Loucy (cell line): ENCODE results near the gene ELMO1.

Experiments
- H2AFZ ChIP-seq: fragments of 200-600 bp; sonication (generic); 2 replicates; pipeline ENCODE4 v1.6.0; 2016; ENCODE audit warnings: antibody characterized with exemption, mild to moderate bottlenecking, low read length, moderate library complexity
- H3F3A ChIP-seq: fragments of 200-600 bp; 2 replicates; pipeline ENCODE4 v1.6.0; 2016; ENCODE audit warnings: antibody characterized with exemption, low read depth, mild to moderate bottlenecking
- H3K27me3 ChIP-seq: fragments of 200-600 bp; sonication (generic); 2 replicates; pipeline ENCODE4 v1.6.1; 2014; ENCODE audit warnings: low read length, mild to moderate bottlenecking; ENCODE audit not compliant: insufficient read depth, poor library complexity, severe bottlenecking
- H3K36me3 ChIP-seq: fragments of 200-600 bp; sonication (generic); 2 replicates; pipeline ENCODE4 v1.6.1; 2016; ENCODE audit warnings: low read length; ENCODE audit not compliant: insufficient read depth
- H3K4me1 ChIP-seq: fragments of 200-600 bp; sonication (generic); 2 replicates; pipeline ENCODE4 v1.5.1; 2014; ENCODE audit warnings: low read length, mild to moderate bottlenecking; ENCODE audit not compliant: insufficient read depth, poor library complexity, severe bottlenecking
- H3K4me2 ChIP-seq: fragments of 200-600 bp; sonication (generic); 2 replicates; pipeline ENCODE4 v1.6.0; 2014; ENCODE audit warnings: antibody characterized with exemption, low read length, low read depth, mild to moderate bottlenecking; ENCODE audit not compliant: poor library complexity, severe bottlenecking
- H3K4me3 ChIP-seq: fragments of 200-600 bp; sonication (generic); 2 replicates; pipeline ENCODE4 v1.5.1; 2014; ENCODE audit warnings: low read length, mild to moderate bottlenecking, mixed read lengths; ENCODE audit not compliant: poor library complexity, severe bottlenecking
- H3K79me2 ChIP-seq: fragments of 200-600 bp; sonication (generic); 2 replicates; pipeline ENCODE4 v1.6.1; 2014; ENCODE audit warnings: low read length; ENCODE audit not compliant: insufficient read depth
- H3K9ac ChIP-seq: fragments of 200-600 bp; sonication (generic); 2 replicates; pipeline ENCODE4 v1.6.0; 2014; ENCODE audit warnings: mild to moderate bottlenecking, low read depth, low read length, moderate library complexity; ENCODE audit not compliant: poor library complexity, severe bottlenecking
- H3K9me2 ChIP-seq: fragments of 200-600 bp; sonication (generic); replicated peaks from 2 replicates; pipeline ENCODE4 v1.6.1; 2016; ENCODE audit warnings: low read depth, low read length, mixed read lengths
- H3K9me3 ChIP-seq: fragments of 200-600 bp; sonication (generic); 2 replicates; pipeline ENCODE4 v1.6.1; 2014; ENCODE audit warnings: mild to moderate bottlenecking, antibody characterized with exemption, low read length, low read depth; ENCODE audit not compliant: insufficient read depth
- H4K20me1 ChIP-seq: fragments of 200-600 bp; sonication (generic); 2 replicates; pipeline ENCODE4 v1.6.0; 2014; ENCODE audit warnings: antibody characterized with exemption, low read length, mild to moderate bottlenecking; ENCODE audit not compliant: insufficient read depth, poor library complexity, severe bottlenecking
- CTCF ChIP-seq: fragments of 200-600 bp; sonication (generic); conservative IDR thresholded peaks from 2 replicates; pipeline ENCODE4 v1.5.1; 2014; ENCODE audit warnings: mild to moderate bottlenecking, antibody characterized with exemption, low read length
- EZH2phosphoT487 ChIP-seq: fragments of 200-600 bp; IDR thresholded peaks from 2 replicates; pipeline ENCODE4 v1.6.1; 2018; ENCODE audit warnings: antibody characterized with exemption, mild to moderate bottlenecking, moderate library complexity, borderline replicate concordance

Gene ELMO1

GRCh38 chr7:36965625-36966024 lies 483.0 kb downstream of the ELMO1 start:
- no peak overlapping the region for H3K4me2 ChIP-seq
- H2AFZ ChIP-seq: no peak overlapping the region
- H3K79me2 ChIP-seq: no peaks in the 10 kb centered on the region; the same call in 1 of the 2 replicates
- no peaks in the 10 kb centered on the region for H3K9me3 ChIP-seq
- H3K36me3 ChIP-seq: no peaks in the 10 kb centered on the region
- H3K9me2 ChIP-seq: no peaks in the 10 kb centered on the region
- H4K20me1 ChIP-seq: peaks cover 13% of the 10 kb centered on the region
- H3K9ac ChIP-seq: no peak overlapping the region
- no peak for TF ChIP-seq EZH2phosphoT487
- peaks cover 22% of the 10 kb centered on the region for H3K4me1 ChIP-seq
- H3F3A ChIP-seq: no peaks in the 10 kb centered on the region
- H3K4me3 ChIP-seq: no peak overlapping the region
- no peaks in the 10 kb centered on the region for H3K27me3 ChIP-seq

GRCh38 chr7:36964297-36964696 lies 484.4 kb downstream of the ELMO1 start:
- Histone ChIP-seq H3K4me2 (no peak overlapping the region), H3K4me1 (peaks cover 10% of the 10 kb centered on the region), H3K9ac (no peak overlapping the region), H4K20me1 (peaks cover 3% of the 10 kb centered on the region), H3F3A (no peaks in the 10 kb centered on the region), H3K36me3 (no peaks in the 10 kb centered on the region), H3K27me3 (no peaks in the 10 kb centered on the region), H3K9me3 (no peaks in the 10 kb centered on the region), H3K4me3 (no peak overlapping the region), H3K79me2 (no peaks in the 10 kb centered on the region), H2AFZ (no peak overlapping the region), H3K9me2 (no peaks in the 10 kb centered on the region)
- TF ChIP-seq CTCF: no peak
- TF ChIP-seq EZH2phosphoT487: no peak

- Histone ChIP-seq H3F3A (no peaks in the 10 kb centered on the region), H3K9me3 (no peaks in the 10 kb centered on the region), H3K36me3 (no peaks in the 10 kb centered on the region), H3K79me2 (no peaks in the 10 kb centered on the region), H3K4me1 (peaks cover 16% of the 10 kb centered on the region), H3K4me2 (no peak overlapping the region), H3K4me3 (no peak overlapping the region), H4K20me1 (no peaks in the 10 kb centered on the region), H3K9ac (no peak overlapping the region), H2AFZ (no peak overlapping the region), H3K9me2 (no peaks in the 10 kb centered on the region), H3K27me3 (no peaks in the 10 kb centered on the region)
- TF ChIP-seq CTCF: no peak
- TF ChIP-seq EZH2phosphoT487: no peak
These were observed 486.3 kb downstream of the ELMO1 start for GRCh38 chr7:36962367-36962766.

GRCh38 chr7:36961693-36962092 lies 487.0 kb downstream of the ELMO1 start:
- H3K9me2 ChIP-seq: no peaks in the 10 kb centered on the region
- no peaks in the 10 kb centered on the region for H3K79me2 ChIP-seq
- no peaks in the 10 kb centered on the region for H3K27me3 ChIP-seq
- TF ChIP-seq EZH2phosphoT487 (no peak), CTCF (no peak)
- H4K20me1 ChIP-seq: no peaks in the 10 kb centered on the region
- H3K9me3 ChIP-seq: no peaks in the 10 kb centered on the region
- H3F3A ChIP-seq: no peaks in the 10 kb centered on the region
- no peak overlapping the region for H3K9ac ChIP-seq
- H3K4me2 ChIP-seq: no peak overlapping the region
- H3K4me1 ChIP-seq: peaks cover 16% of the 10 kb centered on the region
- H2AFZ ChIP-seq: no peak overlapping the region
- no peak overlapping the region for H3K4me3 ChIP-seq
- no peaks in the 10 kb centered on the region for H3K36me3 ChIP-seq
